Measurements from ENCODE around the gene FREM2.

FREM2 gene

GRCh38 chr13:38686577-38687245 lies at the start of gene FREM2:
FREM2 (plus strand) TSS chr13:38687077; CDS start chr13:38687345, 268 bp downstream.
- in situ Hi-C loops (cut with MboI; ENCODE audit: low sequenced_read_pairs) = no loop called here

- in situ Hi-C loops (cut with MboI; ENCODE audit: low sequenced_read_pairs) = no loop called here
Measured at GRCh38 chr13:38637576-38637975, 49.3 kb upstream of the FREM2 start.

- in situ Hi-C loops (cut with MboI; ENCODE audit: low sequenced_read_pairs) = no loop called here
Measured at GRCh38 chr13:38641164-38641948, 45.5 kb upstream of the FREM2 start.

- in situ Hi-C loops (cut with MboI; ENCODE audit: low sequenced_read_pairs) = no loop called here
Measured at GRCh38 chr13:38647312-38647711, 39.6 kb upstream of the FREM2 start.

GRCh38 chr13:38648912-38649311 lies 38.0 kb upstream of the FREM2 start:
- in situ Hi-C loops (cut with MboI; ENCODE audit: low sequenced_read_pairs) = no loop called here

- in situ Hi-C loops (cut with MboI; ENCODE audit: low sequenced_read_pairs) = no loop called here
Measured at GRCh38 chr13:38656699-38657098, 30.2 kb upstream of the FREM2 start.

GRCh38 chr13:38657191-38657590 lies 29.7 kb upstream of the FREM2 start:
- in situ Hi-C loops (cut with MboI; ENCODE audit: low sequenced_read_pairs) = no loop called here

GRCh38 chr13:38658906-38659305 lies 28.0 kb upstream of the FREM2 start:
- in situ Hi-C loops (cut with MboI; ENCODE audit: low sequenced_read_pairs) = no loop called here

- in situ Hi-C loops (cut with MboI; ENCODE audit: low sequenced_read_pairs) = no loop called here
Measured at GRCh38 chr13:38661010-38661675, 25.7 kb upstream of the FREM2 start.

- in situ Hi-C loops (cut with MboI; ENCODE audit: low sequenced_read_pairs) = no loop called here
Measured at GRCh38 chr13:38662362-38662761, 24.5 kb upstream of the FREM2 start.

- in situ Hi-C loops (cut with MboI; ENCODE audit: low sequenced_read_pairs) = no loop called here
Measured at GRCh38 chr13:38664906-38665305, 22.0 kb upstream of the FREM2 start.

- in situ Hi-C loops (cut with MboI; ENCODE audit: low sequenced_read_pairs) = no loop called here
Measured at GRCh38 chr13:38667526-38668109, 19.3 kb upstream of the FREM2 start.

GRCh38 chr13:38669234-38669964 lies 17.5 kb upstream of the FREM2 start:
- in situ Hi-C loops (cut with MboI; ENCODE audit: low sequenced_read_pairs) = no loop called here

GRCh38 chr13:38670627-38671026 lies 16.2 kb upstream of the FREM2 start:
- in situ Hi-C loops (cut with MboI; ENCODE audit: low sequenced_read_pairs) = no loop called here

GRCh38 chr13:38671980-38672379 lies 14.9 kb upstream of the FREM2 start:
- in situ Hi-C loops (cut with MboI; ENCODE audit: low sequenced_read_pairs) = no loop called here

GRCh38 chr13:38674208-38674607 lies 12.7 kb upstream of the FREM2 start:
- in situ Hi-C loops (cut with MboI; ENCODE audit: low sequenced_read_pairs) = no loop called here

- in situ Hi-C loops (cut with MboI; ENCODE audit: low sequenced_read_pairs) = no loop called here
Measured at GRCh38 chr13:38680912-38681311, 6.0 kb upstream of the FREM2 start.

GRCh38 chr13:38684714-38685113 lies 2.2 kb upstream of the FREM2 start:
- in situ Hi-C loops (cut with MboI; ENCODE audit: low sequenced_read_pairs) = no loop called here

- in situ Hi-C loops (cut with MboI; ENCODE audit: low sequenced_read_pairs) = no loop called here
Measured at GRCh38 chr13:38685431-38685830, 1.4 kb upstream of the FREM2 start.

- in situ Hi-C loops (cut with MboI; ENCODE audit: low sequenced_read_pairs) = no loop called here
Measured at GRCh38 chr13:38685974-38686576, 802 bp upstream of the FREM2 start.

All from HL-60/S4 treated with retinoic acid at 250 ng/mL for 4 days and 3 days (cell line).